Mucosa of rectum (tissue), 2 donors: ENCODE results near the gene PPP2R3C.
"Not testable (repeated sequence)": the region's sequence is repeated elsewhere in the genome, so short reads cannot be mapped to it uniquely, and the experiment has no call there.

Source experiments
- H3K27ac ChIP-seq, 2 donors: one replicate each; pipeline ENCODE4 v1.7.0; 2013; ENCODE audit warnings: inconsistent platforms in 2 of 2, low read depth in 2 of 2, low read length in 2 of 2
- H3K27me3 ChIP-seq, 2 donors: one replicate each; pipeline ENCODE4 v1.7.0; 2013; ENCODE audit warnings: low read length in 2 of 2; ENCODE audit not compliant: control insufficient read depth in 2 of 2, insufficient read depth in 2 of 2
- H3K36me3 ChIP-seq, 2 donors: one replicate each; pipeline ENCODE4 v1.7.0; 2013; ENCODE audit warnings: low read length in 2 of 2; ENCODE audit not compliant: control insufficient read depth in 2 of 2, insufficient read depth in 2 of 2
- H3K4me1 ChIP-seq, 2 donors: one replicate each; pipeline ENCODE4 v1.7.0; 2013; ENCODE audit warnings: low read length in 2 of 2, mild to moderate bottlenecking in 1 of 2; ENCODE audit not compliant: control insufficient read depth in 2 of 2, insufficient read depth in 2 of 2
- H3K4me3 ChIP-seq, 2 donors: one replicate each; pipeline ENCODE4 v1.7.0; 2013; ENCODE audit warnings: low read length in 2 of 2
- H3K9ac ChIP-seq, 2 donors: one replicate each; pipeline ENCODE4 v1.7.0; 2013; ENCODE audit warnings: low read length in 2 of 2, low read depth in 1 of 2, mild to moderate bottlenecking in 1 of 2
- H3K9me3 ChIP-seq, 2 donors: one replicate each; pipeline ENCODE4 v1.7.0; 2013; ENCODE audit warnings: low read length in 2 of 2; ENCODE audit not compliant: control insufficient read depth in 2 of 2
- donor health status: healthy.
- donor health status: Normal muscosa, but diverticular disease.

Gene PPP2R3C

DNA sequence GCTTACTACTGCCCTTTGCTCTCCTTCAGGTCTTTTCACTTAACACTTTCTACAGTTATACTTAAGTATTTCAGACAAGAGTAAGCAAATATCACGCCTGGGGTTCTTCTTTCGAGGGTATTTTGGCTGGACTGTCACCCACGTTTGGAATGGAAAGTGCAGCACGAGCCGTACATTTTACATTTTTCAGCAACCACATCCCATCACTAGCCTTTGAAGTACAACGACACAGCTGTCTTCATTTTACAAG is 76.1 kb downstream of the PPP2R3C start:
- H3K27me3 ChIP-seq = no peaks in the 10 kb centered on the region
- peak overlapping the region; percentile 99 for H3K27ac ChIP-seq
- H3K9ac ChIP-seq = peak overlapping the region; percentile 97 to 99
- H3K9me3 ChIP-seq = no peaks in the 10 kb centered on the region
- H3K4me3 ChIP-seq = peak overlapping the region; percentile 81 to 92
- H3K4me1 ChIP-seq = peaks cover 2 to 19% of the 10 kb centered on the region in 2 donors
- H3K36me3 ChIP-seq = peaks cover 0 to 2% of the 10 kb centered on the region in 2 donors

DNA sequence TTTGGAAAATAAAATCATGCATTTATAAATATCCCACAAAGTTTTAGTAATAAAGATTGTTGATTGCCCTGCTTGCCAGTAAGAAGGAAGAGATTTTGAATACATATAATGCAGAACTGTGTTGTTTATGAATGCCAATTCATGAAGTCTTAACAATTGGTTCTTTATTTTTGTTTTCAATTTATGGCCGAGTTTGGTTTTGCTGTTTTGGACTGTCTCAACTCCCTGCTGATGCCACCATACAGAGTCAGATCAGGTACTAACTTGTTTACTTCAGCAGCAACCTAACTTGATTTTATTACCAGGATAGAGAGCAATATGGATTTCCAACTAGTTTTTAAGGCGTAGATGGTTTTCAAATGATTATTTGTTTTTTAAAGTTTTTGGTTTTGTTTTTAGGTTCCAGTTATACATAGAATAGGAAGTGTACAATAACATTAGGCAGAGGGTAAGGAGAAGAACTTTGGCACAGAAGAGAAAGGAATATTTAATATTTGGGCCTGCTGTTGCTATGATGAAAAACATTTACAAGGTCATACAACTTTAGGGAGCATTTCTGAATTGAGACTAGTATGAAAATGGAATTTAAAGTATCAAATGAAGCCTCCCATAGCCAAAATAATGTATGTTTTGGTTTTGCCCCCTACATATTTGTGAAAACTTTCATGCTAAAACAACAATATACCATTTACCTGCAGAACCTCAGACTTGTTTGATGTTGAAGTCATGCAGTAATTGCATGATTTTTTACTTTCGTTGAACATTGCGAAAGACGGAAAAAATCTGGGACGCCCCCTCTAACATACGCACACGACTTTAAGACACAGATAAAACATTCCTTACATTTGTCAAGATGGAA is 76.6 kb downstream of the PPP2R3C start:
- Histone ChIP-seq H3K9ac (peak overlapping the region; percentile 97 to 99), H3K9me3 (no peaks in the 10 kb centered on the region), H3K4me3 (peak overlapping the region; percentile 81 to 92), H3K27ac (peak overlapping the region; percentile 99), H3K27me3 (no peaks in the 10 kb centered on the region), H3K36me3 (no peaks in the 10 kb centered on the region), H3K4me1 (peaks cover 2 to 17% of the 10 kb centered on the region in 2 donors)

DNA sequence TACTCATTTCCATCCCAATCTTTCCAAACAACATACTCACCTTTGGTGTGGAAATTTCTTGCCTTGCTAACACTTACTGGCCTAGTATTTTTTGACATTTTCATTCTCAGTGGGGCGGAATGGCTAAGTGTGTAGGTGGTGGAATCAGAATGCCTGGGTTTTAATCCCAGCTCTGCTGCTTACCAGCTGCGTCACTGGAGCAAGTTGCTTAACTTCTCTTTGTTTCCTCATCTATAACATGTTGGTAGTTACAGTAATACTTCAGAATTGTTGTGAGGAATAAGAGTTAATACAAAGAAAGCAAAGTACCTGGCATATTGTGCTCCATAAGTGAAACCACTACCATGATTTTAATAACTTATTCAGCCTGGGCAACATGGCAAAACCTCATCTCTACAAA is 78.7 kb downstream of the PPP2R3C start:
- Histone ChIP-seq H3K27me3 (no peaks in the 10 kb centered on the region), H3K27ac (no peak overlapping the region), H3K4me3 (no peak overlapping the region), H3K36me3 (no peaks in the 10 kb centered on the region), H3K9me3 (no peaks in the 10 kb centered on the region), H3K9ac (no peak overlapping the region), H3K4me1 (peaks cover 0 to 10% of the 10 kb centered on the region in 2 donors)

DNA sequence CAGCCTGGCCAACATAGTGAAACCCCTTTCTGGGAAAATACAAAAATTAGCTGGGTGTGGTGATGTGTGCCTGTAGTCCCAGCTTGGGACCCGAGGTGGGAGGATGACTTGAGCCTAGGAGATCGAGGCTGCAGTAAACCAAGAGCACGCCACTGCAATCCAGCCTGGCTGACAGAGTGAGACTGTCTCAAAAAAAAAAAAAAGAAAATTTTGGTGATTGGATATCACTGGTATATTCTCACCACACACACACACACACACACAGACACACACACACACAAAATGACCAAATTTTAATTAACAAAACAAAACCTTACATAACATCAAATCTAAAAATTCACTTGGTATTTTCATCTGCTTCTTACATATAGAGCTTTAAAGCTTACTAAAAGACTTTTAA is 79.2 kb downstream of the PPP2R3C start:
- no peaks in the 10 kb centered on the region for H3K9me3 ChIP-seq
- H3K27me3 ChIP-seq = no peaks in the 10 kb centered on the region
- no peaks in the 10 kb centered on the region for H3K36me3 ChIP-seq
- H3K9ac ChIP-seq = no peak overlapping the region
- H3K4me3 ChIP-seq = no peak overlapping the region
- no peak overlapping the region for H3K27ac ChIP-seq
- peaks cover 0 to 8% of the 10 kb centered on the region in 2 donors for H3K4me1 ChIP-seq

DNA sequence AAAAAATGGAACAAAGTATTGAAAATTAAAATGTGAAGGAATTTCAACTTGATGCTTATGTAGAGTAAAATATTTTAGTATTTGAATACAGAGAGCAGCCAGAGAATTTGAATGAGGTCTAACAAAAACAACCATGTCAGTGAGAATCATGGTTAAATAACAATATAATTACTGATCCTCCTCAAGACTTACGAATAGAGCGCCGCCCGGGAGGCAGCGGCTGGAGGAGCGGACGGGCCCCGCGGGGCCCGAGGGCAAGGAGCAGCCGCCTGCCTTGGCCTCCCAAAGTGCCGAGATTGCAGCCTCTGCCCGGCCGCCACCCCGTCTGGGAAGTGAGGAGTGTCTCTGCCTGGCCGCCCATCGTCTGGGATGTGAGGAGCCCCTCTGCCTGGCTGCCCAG is 83.5 kb downstream of the PPP2R3C start:
- H3K4me1 ChIP-seq, H3K27me3 ChIP-seq, H3K27ac ChIP-seq, H3K36me3 ChIP-seq, H3K9ac ChIP-seq, H3K9me3 ChIP-seq, H3K4me3 ChIP-seq: not testable (repeated sequence)
